LNCAP (cell line): ENCODE data around the gene DOK4.

ENCODE experiments used
- TF ChIP-seq, protein P1 (sequence below): fragments of 450-650 bp; IDR thresholded peaks from 2 replicates; pipeline ENCODE4 v1.5.1; 2017; ENCODE audit warnings: mild to moderate bottlenecking

The DOK4 gene

DNA sequence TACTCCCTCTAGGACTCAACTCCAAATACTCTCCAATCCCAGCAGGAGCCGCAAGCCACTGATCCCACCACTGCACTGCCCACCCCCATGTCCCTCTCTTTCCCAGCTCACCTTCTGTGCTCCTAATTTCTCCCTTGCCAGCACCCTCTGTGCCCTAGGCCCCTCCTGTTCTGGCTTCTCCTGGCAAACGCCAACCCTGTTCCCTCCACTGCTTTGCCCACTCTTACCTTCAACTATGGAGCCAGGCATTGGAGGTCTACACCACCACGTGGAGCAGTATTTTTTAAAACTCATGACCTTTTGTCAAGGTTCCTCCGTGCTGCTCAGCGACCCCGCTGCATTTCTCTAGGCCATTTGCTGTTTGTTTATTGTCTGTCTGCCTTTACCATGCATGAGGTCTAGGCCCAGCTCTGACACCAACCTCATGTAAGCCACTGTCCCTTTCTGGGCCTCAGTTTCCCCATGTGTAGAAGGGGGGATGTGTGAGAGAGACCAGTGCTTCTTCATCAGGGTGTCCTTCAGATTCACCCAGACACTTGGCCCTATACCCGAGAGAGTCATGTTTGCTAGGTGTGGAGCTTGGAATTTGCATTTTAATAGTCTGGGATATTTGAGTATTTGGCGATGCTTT is 45.5 kb upstream of the DOK4 start:
- TF ChIP-seq, protein P1, sequence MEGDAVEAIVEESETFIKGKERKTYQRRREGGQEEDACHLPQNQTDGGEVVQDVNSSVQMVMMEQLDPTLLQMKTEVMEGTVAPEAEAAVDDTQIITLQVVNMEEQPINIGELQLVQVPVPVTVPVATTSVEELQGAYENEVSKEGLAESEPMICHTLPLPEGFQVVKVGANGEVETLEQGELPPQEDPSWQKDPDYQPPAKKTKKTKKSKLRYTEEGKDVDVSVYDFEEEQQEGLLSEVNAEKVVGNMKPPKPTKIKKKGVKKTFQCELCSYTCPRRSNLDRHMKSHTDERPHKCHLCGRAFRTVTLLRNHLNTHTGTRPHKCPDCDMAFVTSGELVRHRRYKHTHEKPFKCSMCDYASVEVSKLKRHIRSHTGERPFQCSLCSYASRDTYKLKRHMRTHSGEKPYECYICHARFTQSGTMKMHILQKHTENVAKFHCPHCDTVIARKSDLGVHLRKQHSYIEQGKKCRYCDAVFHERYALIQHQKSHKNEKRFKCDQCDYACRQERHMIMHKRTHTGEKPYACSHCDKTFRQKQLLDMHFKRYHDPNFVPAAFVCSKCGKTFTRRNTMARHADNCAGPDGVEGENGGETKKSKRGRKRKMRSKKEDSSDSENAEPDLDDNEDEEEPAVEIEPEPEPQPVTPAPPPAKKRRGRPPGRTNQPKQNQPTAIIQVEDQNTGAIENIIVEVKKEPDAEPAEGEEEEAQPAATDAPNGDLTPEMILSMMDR = no peak

DNA sequence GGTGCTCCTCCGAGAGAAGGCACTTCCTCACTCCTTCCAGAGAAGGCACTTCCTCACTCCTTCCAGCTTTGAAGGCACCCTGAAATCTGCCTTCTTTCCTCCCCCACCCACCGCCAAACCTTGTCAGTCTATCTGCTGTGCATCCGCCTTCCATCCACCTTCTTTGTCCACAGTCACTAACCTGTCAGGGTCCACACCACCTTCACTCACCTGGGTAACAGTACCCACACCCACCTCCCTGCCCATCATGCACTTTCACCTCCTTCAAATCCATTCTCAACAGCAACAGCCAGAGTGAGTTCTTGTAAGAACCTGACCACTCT is 44.9 kb upstream of the DOK4 start:
- TF ChIP-seq, protein P1 = no peak

DNA sequence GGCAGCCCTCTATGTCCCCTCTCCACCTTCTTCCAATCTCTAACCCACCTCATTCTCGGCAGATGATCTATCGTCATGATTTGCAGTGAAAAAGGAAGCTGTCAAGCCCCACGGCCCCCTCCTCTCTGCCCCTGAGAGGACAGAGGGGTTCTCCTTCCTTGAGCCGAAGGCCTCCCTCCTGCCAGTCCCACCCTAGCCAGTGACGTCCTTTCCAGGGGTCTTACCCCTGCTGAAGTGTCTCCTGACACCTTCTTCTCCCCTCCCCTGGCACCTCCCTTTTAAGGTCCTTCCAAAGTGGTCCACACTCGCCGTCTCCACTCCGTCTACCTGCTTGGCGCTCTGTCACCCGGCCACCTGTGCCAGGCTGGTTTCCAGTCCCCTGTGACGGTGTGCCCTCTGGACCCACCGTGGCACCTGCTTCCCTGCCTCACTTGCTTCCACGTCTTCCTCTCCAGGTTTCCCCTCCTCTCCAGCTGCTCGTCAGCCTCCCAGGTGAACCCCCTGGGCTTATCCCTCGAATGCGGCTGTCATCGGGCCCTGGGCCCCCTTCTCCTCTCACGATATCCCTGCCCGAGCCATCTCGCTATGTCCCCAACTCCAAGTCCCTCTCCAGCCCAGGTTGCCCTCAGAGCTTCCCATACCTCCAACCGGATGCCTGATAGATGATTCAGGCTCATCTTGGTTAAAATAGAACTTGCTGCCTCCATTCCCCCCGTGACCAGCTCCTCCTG is 44.4 kb upstream of the DOK4 start:
- TF ChIP-seq, protein P1 = no peak

DNA sequence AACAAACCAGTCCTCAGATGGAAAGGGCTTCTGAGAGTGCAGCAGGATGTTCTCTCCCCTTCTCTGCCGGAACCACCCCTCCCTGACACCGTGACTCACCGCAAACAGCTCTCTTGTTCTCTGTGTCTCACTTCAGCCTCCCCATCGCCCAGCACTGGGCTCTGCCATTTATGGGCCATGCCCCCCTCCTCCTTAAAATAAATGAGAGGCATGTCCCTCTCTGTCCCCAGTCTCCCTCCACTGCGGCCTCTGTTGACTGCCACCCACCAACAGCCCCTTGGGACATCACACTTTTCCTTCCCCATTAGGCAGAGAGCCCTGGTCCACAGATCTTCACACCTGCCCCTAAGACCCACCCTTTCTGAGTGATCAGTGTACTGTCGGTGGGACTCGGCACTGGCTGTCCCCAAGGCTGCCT is 43.8 kb upstream of the DOK4 start:
- TF ChIP-seq, protein P1 = no peak

DNA sequence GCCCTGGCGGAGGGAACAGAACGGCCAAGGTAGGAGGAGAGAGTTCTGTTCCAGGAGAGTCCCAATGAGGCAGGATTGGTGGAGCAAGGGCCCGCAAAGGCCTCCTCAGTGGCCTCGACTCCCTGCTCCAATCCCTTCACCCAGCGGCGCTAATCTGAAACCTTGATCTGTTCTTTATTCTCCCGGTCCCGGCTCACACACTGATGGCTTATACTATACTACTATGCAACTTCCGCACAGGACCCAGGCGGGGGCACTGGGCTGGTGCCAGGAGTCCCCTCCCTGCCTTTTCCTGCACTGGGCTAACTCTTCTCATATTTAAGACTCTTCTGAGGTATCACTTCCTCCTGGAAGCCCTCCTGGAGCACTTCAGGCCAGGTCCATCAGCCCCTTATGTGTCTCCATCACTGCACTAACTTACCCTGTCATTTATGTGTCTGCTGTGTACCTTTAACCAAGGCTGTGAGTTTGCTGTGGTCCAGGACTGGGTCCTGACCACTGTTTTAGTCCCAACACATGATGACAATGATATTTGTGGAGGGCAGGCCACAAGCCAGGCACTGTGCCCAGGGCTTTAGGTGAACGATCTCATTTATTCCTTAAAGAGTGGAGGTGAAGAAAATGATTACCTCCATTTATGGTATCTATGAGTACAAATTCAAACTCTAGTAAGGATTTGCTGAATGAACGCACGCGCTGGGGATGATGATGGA is 43.3 kb upstream of the DOK4 start:
- TF ChIP-seq, protein P1 = no peak

DNA sequence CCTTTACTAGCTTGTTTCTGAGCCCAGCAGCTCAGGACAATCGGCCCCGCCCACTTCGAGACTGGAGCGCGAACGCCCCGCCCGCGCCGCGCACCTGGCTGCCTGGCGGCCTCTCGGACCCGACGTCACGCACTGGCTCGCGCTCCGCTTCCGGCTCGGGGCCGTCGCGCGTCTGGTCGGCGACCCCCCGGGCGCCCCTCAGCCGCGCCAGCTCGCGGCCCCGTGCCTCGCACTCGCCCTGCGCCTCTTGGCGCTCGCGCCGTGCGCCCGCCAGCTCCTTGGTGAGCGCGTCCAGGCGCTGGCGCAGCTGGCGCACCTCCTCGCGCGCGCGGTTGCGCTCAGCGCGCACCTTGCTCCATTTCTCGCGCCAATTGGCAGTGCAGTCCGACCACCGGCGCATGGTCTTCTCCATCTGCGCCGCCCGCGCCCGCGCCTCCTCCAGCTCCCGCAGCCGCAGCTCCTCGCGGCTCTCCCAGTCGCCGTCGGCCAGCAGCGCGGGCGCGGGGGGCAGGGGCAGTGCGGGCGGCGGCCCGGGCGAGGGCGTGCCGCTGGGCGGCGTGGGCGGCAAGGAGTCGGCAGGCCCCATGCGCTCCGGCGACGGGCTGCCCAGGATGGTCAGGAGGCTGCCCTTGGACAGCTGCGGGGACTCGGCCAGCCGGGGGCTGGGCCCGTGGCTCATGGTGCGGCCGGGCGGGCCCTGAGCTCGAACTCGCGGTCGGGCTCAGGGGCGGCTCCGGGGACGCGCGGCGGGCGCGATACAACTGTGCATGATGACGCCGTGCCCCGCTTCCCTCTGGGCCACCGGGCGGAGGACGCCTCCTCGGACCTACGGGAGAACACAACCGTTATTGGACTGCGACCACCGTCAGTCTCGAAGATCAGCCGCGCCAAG is 42.5 kb upstream of the DOK4 start:
- TF ChIP-seq, protein P1 = no peak
